Activated CD4-positive, CD25-positive, alpha-beta regulatory T cell treated with anti-CD3 and anti-CD28 coated beads, Interleukin-2, amount 50 U/mL, for 24 hours (primary cell): ENCODE results near the gene HNF1B.
"Not testable (repeated sequence)": the region's sequence is repeated elsewhere in the genome, so short reads cannot be mapped to it uniquely, and the experiment has no call there.

Experiments used
- ATAC-seq, 2 donors: fragments of 150-1000 bp; cut with Tn5 transposase; one replicate each; pipeline ENCODE4 v1.10.0; 2021; ENCODE audit warnings: mild to moderate bottlenecking in 1 of 2, moderate library complexity in 1 of 2

The HNF1B gene, protein sequence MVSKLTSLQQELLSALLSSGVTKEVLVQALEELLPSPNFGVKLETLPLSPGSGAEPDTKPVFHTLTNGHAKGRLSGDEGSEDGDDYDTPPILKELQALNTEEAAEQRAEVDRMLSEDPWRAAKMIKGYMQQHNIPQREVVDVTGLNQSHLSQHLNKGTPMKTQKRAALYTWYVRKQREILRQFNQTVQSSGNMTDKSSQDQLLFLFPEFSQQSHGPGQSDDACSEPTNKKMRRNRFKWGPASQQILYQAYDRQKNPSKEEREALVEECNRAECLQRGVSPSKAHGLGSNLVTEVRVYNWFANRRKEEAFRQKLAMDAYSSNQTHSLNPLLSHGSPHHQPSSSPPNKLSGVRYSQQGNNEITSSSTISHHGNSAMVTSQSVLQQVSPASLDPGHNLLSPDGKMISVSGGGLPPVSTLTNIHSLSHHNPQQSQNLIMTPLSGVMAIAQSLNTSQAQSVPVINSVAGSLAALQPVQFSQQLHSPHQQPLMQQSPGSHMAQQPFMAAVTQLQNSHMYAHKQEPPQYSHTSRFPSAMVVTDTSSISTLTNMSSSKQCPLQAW

DNA sequence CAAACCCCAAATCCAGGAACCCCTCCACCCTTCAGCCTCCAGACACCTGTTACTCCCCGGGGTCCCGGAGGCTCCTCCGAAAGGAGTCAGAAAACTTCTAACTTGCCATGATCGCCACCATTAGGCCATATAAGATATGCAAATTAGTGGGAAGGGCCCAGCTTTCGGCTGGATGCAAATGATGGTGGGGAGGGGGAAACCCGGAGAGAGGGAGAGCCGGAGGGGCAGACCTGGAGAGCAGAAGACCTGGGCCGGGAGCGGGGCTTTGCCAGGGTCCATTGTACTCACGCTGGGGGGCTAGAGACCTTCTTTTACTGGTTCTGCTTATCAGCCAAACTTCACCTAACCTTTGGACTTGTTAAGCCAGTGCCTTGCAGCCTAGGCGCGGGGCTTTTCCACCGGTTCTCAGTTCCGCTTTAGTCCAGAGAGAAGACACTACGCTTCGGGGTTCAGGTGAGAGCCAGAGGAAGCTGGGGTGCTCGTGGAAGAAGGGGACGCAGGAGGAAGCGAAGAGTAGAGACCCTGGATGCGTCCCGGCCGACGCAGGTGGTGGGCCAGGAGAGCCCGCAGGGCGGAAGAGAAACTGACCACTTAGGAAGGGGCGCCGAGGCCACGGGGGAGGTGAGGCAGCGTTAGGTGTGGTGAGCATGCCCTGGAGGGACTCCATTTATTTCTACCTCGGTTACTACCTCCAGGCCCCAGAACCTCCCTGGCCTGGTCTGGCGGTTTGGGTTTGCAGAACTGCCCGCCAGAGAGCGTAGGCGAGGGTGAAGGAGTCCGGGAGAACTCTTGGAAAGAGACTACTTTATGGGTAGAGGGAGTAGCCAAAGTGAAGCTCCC, at the start of gene HNF1B:
HNF1B (minus strand) TSS at position 99 of the 840 bp plus-strand sequence. CDS start 175 bp downstream, outside the sequence.
- ATAC-seq, result peak in 1 of 2 donors; percentile 36

DNA sequence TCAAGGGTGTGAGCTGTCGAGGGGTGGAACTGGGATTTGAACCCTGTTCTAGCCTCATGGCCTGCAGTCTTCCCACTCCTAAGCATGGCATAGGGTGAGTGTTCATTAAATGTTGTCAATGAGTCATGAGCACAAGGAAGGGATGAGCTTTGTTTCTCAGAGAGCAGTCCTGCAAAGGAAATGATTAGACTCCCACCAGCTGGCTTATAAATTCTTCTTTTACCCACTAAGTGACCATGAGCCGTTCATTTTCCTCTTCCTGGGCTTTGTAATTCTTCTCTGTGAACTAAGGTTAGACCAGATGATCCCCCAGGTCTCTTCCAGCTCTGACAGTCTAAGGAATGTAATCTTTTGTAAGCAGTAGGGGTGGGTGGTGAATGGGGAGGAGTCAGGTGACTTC, 47.9 kb upstream of the HNF1B start:
- ATAC-seq, result no peak

DNA sequence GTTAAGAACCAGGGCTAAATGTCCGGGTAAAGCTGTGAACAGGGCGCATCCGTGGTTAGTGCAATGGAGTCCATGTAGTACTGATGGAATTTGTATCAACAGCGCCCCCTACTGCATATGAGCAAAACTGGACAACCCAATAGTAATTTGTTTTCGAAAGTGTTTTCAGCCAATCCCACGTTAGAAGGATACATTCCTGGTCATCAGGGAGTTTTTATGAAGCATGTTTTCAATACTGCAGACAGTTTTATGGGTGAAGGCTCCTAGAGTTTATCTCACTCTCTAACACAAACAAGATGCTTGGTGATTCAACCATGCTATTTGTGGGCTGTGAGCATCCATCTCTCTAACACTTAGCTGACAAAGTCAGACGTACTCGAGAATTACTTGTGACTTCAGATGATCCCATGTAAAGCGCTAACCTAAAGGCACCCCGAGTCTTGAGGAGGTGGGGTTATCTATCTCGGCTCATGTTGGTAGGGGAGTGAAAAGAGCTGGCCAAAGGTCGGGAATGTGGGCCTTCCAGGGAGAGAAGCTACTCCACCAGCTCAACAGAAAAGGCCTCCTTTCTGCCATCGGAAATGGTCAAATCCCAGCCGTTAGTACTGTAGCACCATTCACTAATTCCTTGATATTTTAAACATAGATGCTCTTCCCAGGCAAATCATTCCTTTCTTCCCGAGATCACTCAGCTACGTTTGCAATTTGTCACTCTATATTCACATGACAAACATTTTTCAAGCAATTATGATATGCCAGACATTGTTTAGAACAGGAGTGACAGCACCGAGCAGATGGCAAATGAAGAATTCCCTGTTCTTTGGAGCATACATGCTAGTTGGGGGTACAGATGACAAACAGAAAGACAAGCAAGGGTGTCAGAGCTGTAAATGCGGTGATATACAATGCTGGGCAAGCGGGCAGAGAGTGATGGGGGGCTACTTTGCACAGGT, 46.9 kb upstream of the HNF1B start:
- ATAC-seq, result peak in 1 of 2 donors; percentile 65

DNA sequence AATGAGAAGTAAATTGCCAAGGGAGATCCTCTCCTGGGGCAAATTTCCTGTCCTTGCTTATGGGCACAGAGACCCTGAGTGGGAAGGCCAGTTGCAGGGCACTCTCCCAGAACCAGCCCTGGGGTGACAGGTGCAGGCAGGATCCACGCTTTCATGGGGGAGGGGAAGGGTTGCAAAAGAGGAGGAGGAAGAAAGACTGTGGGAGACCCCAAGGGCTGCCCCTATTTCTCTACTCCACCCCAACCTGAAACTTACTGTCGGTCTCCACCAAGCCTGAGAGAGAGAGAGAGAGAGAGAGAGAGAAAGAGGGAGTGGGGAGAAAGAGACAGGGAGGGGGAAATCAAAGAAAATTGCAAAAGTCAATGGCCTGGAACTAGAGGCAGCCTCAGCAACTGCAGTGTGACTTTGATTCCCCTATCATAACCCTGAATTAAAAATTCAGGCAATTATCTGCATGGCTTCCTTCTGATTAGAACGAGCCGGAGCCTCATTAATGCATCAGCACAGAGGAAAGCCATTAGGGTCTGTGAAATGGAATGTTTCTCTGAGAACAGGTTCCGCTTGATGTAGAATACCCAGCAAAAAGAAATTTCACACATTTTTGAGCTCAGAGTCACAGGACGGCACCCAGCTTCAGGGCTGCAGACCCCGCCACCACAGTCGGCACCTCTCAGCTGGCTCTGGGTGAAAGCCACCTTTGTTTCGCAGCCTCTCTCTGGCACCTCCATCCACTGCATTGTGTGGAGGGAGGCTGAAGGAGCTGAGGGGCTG, 45.1 kb upstream of the HNF1B start:
- no peak for ATAC-seq

DNA sequence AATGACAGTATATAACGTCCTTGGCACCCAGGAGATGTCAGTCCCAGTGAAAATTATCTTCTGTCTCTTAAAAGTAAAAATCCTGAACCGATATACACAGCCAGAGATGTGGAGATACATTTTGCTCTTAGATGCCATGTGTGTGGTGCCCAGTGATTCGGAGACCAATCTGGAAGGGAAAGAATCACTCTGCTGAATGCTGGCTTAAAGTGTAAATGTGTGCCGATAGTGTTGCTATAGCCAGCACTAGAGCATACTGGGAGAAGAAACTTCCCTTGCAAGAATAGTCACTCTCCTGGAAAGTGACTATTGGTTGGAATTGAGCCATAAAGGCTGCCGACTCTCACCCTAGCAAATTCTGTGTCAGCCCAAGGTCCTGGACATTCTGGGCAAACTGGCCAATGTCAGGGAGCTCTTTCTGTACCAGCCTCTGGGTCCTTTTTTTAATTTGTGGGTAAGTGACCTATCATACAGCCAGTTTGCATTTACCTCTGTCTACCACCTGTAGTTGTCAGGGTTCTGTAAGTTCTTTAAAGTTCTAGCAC, 44.2 kb upstream of the HNF1B start:
- ATAC-seq, result no peak

DNA sequence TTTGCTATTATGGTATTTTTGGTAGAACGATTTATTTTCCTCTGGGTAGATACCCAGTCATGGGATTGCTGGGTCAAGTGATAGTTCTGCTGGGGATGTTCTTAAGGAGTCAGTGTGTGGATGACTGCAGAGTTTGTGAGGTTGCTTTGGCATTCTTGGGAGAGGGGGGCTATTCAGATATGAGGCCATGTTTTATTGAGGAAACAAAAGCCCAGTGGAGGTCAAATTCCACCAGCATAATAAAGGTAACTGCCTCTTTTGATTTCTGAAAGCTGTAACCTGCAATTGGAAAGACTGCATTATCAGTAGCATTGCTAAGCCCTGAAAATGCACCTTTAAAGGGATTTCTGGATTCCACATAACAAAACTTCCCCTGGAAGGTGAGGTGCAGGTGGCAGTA, 43.7 kb upstream of the HNF1B start:
- no peak for ATAC-seq

DNA sequence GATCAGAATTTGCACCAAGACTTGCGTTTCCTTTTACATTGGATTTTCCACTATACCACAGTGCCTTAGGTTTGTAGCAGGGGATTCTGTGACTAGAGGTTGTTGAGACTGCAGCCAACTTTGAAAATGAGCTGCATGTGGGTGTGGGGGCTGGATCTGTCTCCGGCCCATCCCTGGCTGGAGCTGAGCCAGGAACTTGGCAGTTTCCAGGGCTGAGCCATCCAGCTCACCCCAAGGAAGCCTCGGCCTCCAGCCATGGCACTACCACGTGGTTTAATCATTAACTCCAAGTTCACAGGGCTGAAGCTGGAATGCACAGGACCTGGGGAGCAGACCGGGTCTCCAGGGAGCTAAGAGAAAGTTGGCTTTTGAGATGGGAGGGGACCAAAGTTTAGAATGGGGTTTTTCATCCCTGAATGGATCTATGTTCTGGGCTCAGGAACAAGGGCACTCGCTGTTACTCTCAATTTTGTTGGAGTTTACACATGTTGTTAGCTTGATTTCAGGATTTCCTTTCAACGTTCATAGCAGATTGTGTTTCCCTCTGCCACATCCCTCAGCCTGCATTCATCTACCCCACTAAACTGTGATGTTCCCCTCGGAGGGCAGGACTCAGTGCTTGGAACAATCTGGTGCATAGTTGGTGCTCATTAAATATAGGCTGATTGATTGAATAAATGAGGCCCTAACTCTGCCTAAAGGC, 42.3 kb upstream of the HNF1B start:
- ATAC-seq, result no peak

DNA sequence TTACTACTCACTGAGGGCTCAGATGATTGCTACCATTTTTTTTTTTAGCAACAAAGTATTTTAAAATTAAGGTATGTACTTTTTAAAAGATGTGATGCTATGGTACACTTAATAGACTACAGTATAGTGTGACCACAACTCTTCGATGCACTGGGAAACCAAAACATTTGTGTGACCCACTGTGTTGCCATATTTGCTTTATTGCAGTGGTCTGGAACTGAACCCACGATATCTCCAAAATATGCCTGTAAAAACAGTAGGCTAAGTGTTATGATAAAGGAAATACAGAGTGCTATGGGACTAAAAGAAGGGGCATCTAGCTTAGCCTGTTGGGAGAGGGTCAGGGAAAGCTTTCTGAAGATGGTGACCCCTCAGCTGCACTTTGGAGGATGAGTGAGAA, 41.6 kb upstream of the HNF1B start:
- ATAC-seq, result no peak

DNA sequence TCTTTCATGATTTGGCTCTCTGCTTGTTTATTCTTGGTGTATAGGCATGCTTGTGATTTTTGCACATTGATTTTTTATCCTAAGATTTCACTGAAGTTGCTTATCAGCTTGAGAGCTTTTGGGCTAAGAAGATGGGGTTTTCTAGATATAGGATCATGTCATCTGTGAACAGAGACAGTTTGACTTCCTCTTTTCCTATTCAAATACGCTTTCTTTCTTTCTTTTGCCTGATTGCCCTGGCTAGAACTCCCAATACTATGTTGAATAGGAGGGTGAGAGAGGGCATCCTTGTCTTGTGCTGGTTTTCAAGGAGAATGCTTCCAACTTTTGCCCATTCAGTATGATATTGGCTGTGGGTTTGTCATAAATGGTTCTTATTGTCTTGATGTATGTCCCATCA, 37.6 kb upstream of the HNF1B start:
- ATAC-seq, result not testable (repeated sequence)

DNA sequence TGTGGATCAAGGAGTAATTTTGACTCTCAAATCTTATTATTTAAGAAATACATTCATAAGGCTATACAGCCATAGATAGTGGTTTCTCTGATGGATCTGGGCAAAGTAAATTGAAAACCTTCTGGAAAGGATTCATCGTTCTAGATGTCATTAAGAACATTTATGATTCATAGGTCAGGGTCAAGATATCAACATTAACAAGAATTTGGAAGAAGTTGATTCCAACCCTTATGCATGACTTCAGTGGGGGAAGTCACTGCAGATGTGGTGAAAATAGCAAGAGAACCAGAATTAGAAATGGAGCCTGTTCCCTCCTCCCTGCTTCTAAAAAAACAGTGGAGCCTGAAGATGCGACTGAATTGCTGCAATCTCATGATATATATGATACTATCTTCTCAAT, 36.6 kb upstream of the HNF1B start:
- no peak for ATAC-seq

DNA sequence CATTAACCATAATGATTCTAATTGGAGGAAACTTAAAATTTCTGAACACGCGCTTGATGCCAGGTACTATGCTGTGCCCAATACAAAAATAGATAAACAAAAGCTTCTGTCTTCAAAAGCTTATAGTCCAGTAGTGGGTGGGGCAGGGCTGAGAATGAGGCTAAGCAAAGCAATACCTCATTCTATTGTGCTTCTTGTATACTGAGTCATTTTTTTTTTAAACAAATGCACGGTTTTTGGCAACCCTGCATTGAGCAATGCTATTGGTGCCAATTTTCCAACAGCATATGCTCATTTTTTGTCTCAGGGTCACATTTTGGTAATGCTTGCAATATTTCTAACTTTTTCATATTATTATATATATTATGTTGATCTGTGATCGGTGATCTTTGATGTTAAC, 34.7 kb upstream of the HNF1B start:
- no peak for ATAC-seq

DNA sequence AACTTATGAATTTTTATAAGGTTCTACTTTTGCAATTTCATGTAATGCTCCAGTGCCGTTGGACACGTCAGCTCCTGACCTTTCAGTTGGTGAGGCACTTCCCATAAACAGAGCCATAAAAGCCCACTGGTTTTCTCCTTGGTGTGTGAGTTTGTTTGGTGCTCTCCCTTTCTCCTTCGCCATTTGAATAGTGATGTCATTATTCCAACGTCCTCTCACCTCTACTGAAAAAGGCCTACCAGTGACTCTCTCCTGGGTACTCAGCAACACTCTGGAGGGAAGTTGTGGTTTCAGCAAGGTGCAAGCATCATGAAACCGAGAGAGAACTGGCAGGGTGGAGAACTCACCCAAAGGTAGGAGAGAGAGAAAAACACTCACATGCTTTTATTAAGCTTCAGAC, 29.6 kb upstream of the HNF1B start:
- peak; percentile 87 to 90 for ATAC-seq

DNA sequence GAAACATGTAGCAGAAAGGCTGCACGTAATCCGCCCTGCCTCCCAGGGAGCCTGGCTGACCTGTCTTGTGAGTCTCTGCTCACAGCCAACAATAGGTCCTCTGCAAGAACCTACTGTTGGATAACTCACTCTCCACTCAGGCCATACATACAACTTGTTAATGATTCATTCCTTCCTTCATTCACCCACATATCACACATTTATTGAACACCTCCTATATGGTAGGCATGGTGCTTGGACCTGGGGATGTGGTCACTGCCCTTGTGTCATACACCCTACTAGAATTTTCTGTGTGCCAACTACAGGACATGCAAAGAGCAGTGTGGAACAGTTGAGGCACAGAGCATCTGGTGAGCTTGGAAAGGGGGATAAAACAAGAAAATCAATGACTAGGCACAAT, 28.1 kb upstream of the HNF1B start:
- ATAC-seq, result no peak

DNA sequence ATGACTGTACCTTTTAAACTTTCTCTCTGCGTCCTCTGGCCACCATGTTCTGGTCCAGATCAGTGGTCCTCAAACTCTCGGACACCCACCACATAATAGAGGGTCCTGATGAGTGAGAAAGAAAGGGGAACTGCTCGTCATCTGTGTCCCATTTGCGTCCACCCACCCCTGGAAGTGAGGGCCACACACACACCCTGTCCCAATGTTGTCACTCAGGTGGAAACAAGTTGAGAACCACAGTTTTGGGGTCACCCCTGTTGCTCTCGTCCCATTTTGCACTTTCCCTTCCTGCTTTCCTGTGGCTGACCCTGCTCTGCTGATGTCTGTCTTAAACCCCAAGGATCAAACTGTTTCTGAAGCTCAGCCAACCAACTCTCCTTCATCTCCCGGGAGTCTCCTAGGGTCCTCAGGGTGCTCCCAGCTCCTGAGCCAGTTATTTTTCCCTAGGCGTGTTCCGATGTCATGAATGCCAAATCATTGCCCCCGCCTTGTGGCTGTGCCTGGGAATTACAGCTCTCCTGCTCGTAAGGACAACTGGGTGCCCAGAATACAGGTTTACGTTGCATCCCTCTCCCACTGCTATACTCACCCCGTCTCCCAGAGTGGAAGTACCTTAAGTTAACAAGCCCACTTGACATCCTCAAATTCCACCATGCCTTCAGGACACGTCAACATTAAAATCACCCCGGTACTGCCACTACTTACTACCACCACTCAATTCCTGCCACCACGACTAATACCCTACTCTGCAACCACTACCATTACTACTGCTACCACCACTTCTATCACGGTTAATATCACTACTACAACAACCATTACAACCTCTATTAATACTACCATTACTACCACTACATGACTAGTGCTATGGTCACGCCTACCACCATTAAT, 26.0 kb upstream of the HNF1B start:
- ATAC-seq, result no peak

DNA sequence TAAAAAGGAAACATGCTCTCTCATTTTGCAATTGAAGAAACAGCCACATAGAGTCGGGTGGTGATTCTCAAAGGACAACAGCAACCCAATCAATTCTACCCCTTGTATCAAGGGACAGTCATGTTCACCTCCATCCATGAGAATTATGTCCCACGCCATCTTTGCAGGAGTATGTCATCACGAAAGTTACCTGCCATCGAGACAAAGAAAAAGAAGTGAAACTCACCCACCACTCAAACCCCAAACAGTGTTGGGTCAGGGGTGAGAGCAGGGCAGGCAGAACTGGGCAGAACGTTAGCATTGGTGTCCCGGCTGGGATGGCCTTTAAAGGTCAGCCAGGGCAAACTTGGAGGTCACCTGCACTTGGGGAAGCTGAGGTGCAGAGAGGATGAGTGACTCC, 24.2 kb upstream of the HNF1B start:
- no peak for ATAC-seq

DNA sequence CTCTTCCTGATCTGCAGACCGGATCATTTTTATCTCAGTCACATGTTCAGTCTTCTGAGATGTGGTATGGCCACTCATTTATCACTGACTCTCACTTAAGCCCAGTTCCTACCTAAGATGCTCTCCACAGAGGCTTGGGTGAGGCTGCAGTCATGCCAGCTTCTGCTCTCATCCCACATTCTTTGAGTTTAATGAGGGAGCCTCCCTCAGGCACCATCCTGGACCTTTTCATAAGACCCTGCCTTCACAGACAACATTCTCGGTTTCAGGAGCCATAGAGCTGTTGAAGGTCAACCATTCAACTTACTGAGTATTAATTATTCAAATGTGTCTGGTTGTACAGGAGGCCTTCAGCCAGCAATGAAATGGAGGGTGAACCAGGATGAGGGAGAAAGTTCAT, 23.6 kb upstream of the HNF1B start:
- no peak for ATAC-seq

DNA sequence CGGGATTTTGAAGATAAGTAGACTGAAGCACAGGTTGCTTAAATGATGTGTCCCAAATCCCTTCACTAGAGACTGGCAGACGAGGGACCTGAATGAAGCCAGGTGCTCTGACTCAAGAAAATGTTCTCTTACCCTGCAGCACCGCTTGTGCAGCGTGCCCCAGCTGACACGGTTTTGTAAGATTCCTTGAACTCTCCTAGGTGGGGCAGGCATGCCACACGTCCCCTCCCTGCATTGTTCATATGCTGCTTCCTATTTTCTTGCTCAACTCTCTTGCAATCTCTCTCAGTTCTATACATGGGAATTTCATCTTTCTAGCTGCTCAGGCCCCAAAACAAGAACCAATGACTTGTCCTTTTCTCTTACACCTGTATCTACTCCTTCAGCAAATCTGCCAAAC, 22.1 kb upstream of the HNF1B start:
- ATAC-seq, result no peak

DNA sequence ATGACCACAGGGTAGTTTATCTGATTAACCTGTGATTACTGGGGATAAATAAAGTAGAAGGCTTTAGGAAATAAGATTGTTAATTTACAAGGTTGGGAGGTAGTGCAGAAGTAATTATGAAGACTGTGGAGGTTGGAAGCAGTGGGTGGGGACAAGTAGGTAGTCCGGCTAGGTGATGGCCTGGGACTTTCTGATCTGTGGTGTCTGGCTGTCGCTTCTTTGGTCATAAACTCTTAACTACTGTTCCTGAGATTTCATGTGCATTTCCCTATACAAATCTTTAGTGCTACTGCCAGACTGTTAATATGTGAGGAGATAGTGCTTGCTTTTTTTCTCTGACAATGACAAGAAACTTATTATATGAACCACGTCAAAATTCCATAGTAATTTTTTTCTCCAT, 19.5 kb upstream of the HNF1B start:
- ATAC-seq, result no peak

DNA sequence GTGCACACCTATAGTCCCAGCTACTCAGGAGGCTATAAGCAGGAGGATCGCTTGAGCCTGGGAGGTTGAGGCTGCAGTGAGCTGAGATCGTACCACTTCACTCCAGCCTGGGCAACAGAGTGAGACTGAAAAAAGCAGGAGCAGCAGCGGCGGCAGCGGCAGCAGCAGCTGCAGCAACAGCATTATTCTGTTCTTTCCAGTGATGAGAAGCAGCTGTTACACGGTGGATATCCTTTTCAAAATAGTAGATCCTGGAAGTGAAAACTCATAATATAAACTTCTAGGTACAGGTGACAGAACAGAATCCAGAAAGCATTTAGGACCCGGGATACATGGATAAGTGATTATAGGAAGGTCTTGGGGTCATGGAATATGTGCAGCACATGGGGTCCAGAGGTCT, 17.8 kb upstream of the HNF1B start:
- no peak for ATAC-seq

DNA sequence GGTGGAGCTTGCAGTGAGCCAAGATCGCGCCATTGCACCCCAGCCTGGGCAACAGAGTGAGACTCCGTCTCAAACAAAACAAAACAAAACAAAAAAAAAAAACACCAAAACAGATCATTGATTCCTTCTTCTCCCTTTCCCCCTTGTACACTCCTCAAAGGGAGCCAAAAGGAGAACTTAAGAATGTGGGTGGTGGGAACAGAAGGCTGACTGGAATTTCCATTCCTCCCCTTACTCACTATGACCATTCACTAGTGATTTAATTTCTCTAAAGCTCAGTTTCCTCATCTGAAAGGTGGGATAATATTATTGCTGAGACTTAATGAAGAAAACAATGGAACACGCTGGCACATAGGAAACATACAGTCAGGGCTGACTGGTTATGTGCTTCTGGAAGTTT, 17.1 kb upstream of the HNF1B start:
- no peak for ATAC-seq
